Inflammatory macrophage (primary cell): Measurements from ENCODE around the gene TRIM67.

Experiments used
- DNase-seq, 2 donors: peaks; one replicate each; pipeline ENCODE4 v3.0.0-alpha.2; 2020 to 2022

TRIM67 gene

DNA sequence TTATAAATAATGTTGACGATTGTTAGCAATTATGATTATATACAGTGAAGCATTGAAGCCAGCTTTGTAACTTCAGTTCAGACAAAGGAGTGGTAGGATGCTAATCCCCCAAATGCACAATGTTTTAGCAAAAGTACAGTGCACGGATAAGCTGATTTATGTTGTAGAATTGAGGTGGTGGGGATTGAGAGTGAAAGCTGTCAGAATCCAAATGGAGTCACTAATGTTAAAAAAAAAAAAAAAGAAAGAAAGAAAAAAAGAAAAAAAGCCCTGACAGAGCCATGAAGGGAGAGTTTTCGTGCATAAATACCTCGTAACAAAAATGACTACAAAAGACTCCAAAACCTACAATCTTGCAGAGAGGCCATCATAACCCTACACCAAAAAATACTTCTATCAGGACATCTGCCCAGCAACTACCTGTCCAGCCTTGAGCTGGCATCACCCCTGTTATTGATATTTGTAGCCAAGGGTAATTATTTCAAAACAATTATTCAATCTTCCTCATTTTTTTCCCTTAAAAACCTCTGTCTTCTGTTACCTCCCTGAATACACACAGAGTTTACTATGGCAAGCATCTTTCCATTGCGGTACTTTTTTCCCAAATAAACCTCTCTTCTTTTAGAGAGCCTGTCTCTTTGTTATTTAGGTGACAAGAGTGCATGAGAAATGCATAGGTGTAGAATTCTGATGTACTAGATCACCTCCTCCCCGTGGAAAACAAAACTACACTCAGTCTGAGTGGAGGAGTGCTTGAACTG, 2.5 kb upstream of the TRIM67 start:
- DNase-seq: no peak

DNA sequence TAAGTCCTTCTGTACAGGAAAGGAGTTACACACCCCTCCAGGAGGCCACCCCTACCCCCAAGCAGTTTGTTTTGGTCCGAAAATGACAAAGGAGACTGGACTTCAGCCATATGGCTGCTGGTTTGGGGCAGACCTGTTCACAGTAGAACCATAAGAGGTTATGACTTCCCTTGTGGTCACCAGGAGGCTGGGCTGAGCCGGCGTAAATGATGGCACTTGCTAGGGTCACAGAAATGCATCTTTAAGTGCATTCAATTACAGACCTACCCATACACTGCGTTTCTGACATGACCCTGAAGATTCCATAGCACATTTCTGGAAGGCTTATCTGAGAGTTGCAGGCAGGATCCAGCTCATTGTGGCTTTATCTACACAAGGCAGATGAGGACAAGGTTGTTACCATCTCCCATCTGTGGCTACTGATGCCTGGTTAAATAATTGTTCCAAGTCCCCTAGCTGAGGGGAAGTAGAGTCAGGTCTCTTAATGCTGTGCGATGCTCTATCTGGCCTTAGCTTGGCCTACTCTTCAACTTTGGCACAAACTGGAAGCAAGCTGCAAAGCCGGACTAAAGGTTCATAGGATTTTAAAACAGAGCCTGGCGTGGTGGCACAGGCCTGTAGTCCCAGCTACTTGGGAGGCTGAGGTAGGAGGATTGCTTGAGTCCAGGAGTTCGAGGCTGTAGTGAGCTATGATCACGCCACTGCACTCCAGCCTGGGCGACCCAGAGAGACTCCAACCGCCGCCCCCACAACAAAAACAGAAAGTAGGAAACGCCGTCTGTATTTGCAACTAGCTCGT, 1.7 kb upstream of the TRIM67 start:
- DNase-seq: no peak

DNA sequence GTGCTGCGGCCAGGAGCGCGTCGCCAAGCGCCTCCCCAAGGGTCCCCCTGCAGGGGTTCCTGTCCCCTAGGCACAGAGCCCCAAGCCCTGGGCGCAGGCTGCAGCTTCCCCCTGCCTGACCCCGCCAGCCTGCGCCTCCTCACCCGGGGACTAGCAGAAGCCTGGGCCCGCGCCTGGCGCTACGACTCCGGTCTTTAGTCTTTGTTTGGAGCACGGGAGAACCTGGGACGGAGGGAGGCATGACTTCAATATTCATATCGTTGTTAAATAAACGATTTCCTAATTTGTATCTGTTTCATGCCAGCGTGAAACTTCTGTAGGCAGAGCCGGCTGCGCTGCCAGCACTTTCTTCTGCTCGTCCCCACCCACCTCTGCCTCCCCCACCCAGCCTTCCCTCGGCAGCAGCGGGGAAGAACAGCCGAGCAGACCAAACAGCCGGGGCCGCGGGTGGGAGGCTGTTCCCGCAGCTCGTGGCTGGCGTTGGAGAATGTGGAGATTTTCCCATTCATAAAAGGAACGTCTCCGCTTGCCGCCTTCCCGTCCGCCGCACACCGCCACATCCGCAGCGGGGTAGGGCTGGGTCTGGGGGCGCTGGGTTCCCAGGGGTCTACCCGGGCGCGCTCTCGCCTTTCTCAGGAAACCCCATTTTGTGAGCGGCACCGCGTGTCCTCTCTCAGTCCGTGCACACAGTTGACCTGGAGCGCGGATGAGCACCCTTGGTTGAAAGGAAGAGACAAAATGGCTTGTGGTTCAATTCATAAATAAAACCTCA, 777 bp upstream of the TRIM67 start:
- peak in 1 of 2 donors; percentile 1 for DNase-seq

DNA sequence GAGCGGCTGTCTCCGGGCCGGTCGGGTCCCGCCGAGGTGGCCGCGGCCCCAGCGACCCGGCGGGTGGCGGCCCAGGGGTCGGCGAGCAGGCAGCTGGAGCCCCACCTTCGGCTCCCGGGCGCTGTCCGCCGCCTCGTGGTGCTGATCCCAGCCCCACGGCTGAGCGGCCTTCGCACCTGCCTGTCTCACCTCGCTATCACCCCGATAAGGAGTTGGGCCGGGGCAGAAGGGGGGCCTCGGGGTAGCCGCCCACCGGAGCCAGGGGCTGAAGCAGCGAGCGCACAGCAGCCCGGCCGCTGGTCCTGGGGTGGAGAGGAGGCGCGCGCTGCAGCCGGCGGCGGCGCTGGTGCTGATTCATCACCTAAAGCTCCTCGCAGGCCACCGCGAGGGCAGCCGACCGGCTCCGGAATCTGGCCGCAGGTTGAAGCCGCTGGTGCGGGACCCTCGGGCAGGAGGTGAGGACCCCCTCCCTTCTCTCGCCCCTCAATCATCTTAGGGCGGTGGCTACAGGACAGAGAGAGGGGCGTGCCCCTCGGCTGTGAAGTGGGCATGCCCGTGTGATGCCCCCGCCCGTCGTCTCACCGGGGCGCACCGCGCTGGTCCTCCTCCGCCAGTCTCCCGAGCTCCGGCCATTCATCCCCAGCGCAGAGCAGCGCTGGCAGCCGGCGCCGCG, 575 bp downstream of the TRIM67 start:
- DNase-seq: no peak

DNA sequence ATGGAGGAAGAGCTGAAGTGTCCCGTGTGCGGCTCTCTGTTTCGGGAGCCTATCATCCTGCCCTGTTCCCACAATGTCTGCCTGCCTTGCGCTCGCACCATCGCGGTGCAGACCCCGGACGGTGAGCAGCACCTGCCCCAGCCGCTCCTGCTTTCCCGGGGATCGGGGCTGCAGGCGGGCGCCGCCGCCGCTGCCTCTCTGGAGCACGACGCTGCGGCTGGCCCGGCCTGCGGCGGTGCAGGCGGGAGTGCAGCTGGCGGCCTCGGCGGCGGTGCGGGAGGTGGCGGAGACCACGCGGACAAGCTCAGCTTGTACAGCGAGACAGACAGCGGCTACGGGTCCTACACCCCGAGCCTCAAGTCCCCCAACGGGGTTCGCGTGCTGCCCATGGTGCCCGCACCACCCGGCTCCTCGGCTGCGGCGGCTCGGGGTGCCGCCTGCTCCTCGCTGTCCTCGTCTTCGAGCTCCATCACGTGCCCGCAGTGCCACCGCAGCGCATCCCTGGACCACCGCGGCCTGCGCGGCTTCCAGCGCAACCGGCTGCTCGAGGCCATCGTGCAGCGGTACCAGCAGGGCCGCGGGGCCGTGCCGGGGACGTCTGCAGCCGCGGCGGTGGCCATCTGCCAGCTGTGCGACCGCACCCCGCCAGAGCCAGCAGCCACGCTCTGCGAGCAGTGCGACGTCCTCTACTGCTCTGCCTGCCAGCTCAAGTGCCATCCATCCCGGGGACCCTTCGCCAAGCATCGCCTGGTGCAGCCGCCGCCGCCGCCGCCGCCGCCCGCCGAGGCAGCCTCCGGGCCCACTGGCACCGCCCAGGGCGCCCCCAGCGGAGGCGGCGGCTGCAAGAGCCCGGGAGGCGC, 1.3 kb downstream of the TRIM67 start:
- DNase-seq: no peak

DNA sequence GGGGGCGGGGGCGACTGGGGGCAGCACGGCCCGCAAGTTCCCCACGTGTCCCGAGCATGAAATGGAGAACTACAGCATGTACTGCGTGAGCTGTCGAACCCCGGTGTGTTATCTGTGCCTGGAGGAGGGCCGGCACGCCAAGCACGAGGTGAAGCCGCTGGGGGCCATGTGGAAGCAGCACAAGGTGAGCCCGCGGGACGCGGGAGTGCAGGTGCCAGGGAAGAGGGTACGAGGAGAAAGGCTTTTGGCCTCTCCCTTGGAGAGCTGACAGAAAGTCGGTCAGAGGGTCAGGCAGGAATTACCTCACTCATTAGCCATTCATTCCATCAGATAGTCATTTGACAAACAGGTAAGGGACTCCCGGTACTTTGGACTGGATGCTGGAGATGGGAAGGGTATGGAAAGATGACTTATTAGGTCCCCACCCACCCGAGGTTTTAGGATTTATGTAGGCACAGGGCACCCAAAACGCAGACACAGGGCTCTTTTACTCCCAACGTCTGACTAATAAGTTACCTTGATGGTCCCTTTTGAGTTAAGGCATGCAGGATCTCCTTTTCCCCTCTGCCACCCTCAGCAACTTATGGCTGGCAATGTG, 2.1 kb downstream of the TRIM67 start:
- no peak for DNase-seq

DNA sequence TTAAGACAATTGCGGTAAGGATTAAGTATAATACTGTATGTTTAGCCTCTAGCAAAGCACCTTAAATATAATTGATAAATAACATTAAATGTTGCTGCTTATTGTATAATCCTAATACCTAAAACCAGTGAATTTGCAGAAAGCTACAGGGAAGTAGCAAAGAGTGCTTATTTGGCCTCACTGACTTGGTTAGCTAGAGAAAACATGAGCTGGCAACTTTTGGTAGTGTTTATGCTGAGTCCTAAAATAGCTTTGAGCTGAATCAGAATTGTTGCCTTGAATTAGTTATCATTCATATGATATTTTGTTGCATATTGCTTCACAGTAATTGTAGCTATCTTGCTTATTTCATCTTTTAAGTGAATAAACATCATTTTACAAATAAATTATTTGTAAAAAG, 3.5 kb downstream of the TRIM67 start:
- DNase-seq: no peak

DNA sequence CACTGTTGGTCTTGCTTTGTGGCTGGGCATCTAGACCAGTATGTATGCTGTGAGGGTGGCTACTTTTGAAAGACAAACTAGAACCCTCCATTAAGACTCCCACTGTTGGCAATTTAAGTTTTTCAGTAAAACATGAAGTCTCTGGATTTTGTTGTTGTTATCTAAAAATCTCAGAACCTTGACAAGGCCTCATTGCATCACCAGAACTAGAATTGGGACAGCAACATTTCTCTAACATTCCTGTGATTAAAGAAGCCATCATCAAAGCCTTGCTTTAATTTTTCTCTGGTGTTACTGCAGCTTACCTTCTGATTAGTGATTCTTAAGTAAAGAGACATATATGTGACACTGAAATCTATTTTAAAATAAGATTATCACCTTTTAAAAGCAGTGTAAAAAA, 4.5 kb downstream of the TRIM67 start:
- no peak for DNase-seq

DNA sequence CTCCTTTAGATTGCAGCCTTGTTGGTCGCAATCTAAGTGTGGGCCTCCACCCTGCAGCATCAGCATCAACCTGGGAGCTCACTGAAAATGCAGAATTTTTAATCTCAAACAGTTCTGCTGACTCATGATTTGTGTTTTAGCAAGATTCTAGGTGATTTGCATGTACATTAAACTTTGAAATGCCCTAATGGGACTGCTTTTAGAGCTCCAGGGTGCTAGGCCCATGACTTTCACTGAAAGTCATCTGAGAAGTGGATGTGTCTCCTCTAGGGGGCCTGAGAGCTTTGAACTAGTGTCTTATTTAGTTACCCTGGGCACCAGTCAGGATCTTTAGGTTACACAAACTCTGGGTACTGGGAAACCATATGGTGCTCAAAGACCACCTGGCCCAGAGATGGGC, 9.0 kb downstream of the TRIM67 start:
- no peak for DNase-seq

DNA sequence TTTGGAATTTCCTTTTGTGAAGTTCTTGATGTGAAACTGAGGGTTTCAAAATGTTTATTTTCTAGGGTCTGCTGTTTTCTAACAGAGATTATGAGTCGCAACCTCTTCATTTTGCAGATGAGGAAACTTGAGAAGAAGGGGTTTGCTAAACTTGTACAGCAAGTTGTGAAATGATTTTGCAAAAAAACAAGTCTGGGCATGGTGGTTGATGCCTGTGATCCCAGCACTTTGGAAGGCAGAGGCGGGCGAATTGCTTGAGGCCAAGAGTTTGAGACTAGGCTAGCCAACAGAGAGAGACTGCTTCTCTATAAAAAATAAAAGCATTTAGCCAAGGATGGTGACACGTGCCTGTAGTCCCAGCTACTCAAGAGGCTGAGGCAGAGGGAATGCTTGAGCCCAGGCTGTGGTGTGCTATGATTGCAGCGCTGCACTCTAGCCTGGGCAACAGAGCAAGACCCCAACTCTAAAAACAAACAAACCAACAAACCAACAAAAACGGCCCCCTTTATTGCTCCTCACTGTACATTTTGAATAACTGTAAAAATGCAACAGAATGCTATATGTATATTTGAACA, 9.9 kb downstream of the TRIM67 start:
- DNase-seq: peak in 1 of 2 donors; percentile 3

GRCh38 chr1:231172411-231172810, 10.6 kb downstream of the TRIM67 start:
- DNase-seq: no peak

GRCh38 chr1:231176421-231176820, 14.6 kb downstream of the TRIM67 start:
- DNase-seq: no peak

- no peak for DNase-seq
Measured at GRCh38 chr1:231177226-231177625, 15.4 kb downstream of the TRIM67 start.

- no peak for DNase-seq
Measured at GRCh38 chr1:231177936-231178335, 16.1 kb downstream of the TRIM67 start.

GRCh38 chr1:231178970-231179369, 17.1 kb downstream of the TRIM67 start:
- no peak for DNase-seq

DNA sequence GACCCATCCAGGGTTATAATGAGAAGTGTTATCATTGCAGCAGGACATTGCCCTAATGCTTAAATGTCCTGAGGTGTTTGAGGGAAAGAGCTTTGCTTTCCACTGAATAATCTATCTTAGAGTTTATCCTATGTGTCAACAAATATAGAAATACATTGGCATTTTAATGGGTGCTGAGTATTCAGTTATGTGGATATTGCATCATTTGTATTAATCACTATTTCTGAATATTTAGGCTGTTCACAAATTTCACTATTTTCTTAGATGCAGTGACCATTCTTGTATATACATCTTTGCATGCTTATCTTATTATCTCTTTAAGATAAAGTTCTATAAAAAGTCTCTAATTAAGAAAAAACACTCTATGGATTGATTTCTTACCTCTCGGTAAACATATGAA, 18.2 kb downstream of the TRIM67 start:
- DNase-seq: no peak

DNA sequence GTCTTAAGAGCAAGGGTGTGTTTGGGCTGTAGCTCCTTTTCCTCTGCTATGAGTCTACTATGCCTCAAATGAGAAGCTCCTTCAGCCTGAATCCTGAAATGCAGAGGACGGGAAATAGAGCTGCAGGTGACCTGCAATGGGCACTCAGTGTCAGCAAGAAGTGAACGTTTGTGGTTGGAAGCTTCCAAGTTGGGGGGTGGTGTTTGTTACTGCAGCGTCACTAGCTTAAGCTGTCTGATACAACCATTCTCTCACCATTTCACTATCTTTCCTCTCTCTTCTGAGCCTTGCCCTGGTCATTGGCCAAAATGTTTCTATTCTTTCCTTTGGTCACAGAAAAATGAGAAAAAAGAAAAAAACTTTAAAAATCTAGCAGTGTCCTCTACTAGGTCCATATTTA, 19.4 kb downstream of the TRIM67 start:
- no peak for DNase-seq

GRCh38 chr1:231182317-231182716, 20.5 kb downstream of the TRIM67 start:
- DNase-seq: no peak

DNA sequence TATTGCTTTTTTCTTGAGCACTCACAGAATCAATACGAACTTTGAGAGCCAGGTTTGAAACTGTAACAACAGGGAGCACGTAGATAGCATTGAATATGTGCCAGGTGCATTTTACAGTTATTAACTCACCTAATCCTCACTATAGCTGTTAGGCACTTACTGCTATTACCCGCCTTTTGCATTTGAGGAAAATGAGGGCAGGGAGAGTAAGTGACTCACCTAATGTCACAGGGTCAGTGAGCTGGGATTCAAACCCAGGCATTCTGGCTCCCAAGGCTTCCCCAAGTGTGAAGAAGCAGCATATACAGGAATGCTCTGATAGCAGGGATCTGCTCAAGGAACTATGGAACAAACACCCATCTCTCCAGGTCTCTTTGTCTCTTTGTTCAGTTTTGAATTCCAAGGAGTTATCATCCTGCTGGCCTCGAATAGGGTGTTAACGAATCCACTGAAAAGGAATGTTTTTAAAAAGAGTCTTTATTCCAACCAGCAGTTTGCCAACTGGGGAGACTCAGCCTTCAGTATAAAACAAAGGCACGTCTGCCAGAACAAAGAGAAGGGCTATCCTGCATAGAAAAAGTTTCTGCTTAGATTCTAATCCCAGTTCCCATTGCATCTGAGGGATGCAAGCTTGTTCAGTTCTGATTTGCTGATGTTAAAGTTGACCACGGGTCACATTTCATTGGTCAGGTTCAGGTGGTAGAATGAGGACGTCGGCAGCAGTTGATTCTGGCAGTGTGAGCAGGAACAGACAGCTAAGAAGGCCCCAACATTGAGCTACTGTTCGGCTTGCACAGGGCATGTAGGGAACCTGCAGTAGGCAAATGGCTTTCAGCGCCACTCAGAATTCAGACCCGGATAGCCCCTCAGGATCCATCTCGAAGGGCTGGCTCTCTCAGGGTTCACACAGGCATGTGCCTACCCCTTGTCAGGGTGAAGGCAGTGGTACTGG, 22.1 kb downstream of the TRIM67 start:
- DNase-seq: no peak

DNA sequence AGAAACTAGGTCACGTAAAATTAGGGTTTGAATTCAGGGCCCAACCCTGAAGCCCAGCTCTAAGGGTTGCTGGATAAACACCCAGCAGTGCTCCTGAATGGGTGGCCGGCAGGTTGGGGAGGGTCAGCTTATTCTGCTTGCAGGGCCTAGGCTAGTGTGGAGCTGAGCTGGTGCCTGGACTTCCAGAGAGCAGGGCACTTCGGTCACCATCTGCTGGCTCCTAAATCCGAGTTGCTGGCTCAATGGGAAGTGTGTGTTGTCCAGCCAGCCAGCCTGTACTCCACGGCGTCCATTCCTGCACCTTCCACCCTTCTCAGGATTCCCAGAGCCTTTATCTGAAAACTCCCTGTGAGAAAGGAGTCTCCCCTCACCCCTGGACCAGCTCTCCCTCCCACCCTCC, 23.0 kb downstream of the TRIM67 start:
- no peak for DNase-seq
